H1 (cell line): Measurements from ENCODE around the gene COL20A1. TPM values are rescaled to one million over a fixed set of nuclear protein-coding genes. Genes with fewer than 3 reads are reported as not detected.

Source experiments
- CTCF ChIA-PET: fragments of 300-600 bp; sonication (Branson Sonifier 250); formaldehyde crosslinking; loops from one replicate; lab custom pipeline; 2021; ENCODE audit not compliant: partially characterized antibody; lab: Charles Lee
- POLR2A ChIA-PET: fragments of 300-600 bp; sonication (Branson Sonifier 250); formaldehyde crosslinking; loops from one replicate; lab custom pipeline; 2021; ENCODE audit warnings: inconsistent platforms; ENCODE audit not compliant: partially characterized antibody; lab: Charles Lee
- DNase-seq, 2 experiments: peaks; one replicate each; pipeline versions ENCODE4 v3.0.0 to v3.0.0-alpha.2; 2010 to 2022; ENCODE audit warnings: low spot score in 2 of 2, low read depth in 1 of 2, mixed read lengths in 1 of 2
- FAIRE-seq: peaks from 2 replicates; lab custom pipeline; 2011; peaks lifted over from hg19 to GRCh38; lab: Jason Lieb, UNC
- H2AFZ ChIP-seq: 2 replicates; pipeline ENCODE4 v1.8.1; 2012; ENCODE audit warnings: low read length, inconsistent platforms
- H2AK5ac ChIP-seq: 2 replicates; pipeline ENCODE4 v1.6.1; 2013; ENCODE audit warnings: low read depth, low read length
- H2BK120ac ChIP-seq: replicated peaks from 2 replicates; pipeline ENCODE3; 2013; ENCODE audit warnings: low read depth, low read length, inconsistent platforms
- H2BK12ac ChIP-seq: 2 replicates; pipeline ENCODE4 v1.6.1; 2013; ENCODE audit warnings: low read depth, low read length
- H2BK15ac ChIP-seq: 2 replicates; pipeline ENCODE4 v1.6.1; 2013; ENCODE audit warnings: low read length
- H2BK20ac ChIP-seq: 2 replicates; pipeline ENCODE4 v1.6.1; 2013; ENCODE audit warnings: low read length
- H2BK5ac ChIP-seq: 2 replicates; pipeline ENCODE4 v1.6.1; 2013; ENCODE audit warnings: low read depth, low read length
- H3K14ac ChIP-seq: 2 replicates; pipeline ENCODE4 v1.6.1; 2013; ENCODE audit warnings: inconsistent platforms; ENCODE audit not compliant: insufficient read length
- H3K18ac ChIP-seq: 2 replicates; pipeline ENCODE4 v1.6.1; 2013; ENCODE audit warnings: low read length; ENCODE audit errors: extremely low read depth
- H3K23ac ChIP-seq: 2 replicates; pipeline ENCODE4 v1.6.1; 2013; ENCODE audit warnings: inconsistent platforms; ENCODE audit not compliant: insufficient read length
- H3K23me2 ChIP-seq: 2 replicates; pipeline ENCODE4 v1.6.1; 2013; ENCODE audit warnings: low read depth, low read length
- H3K27ac ChIP-seq: 2 replicates; pipeline ENCODE4 v1.6.1; 2011; ENCODE audit warnings: low read depth, low read length, inconsistent platforms
- H3K27me3 ChIP-seq, 4 experiments: replicated peaks in 1 of 4; 1 replicate in 1 of 4; 2 replicates in 3 of 4; pipeline versions ENCODE4 v1.6.1 to v1.8.1; 2011 to 2013; ENCODE audit warnings: low read length in 3 of 4, mild to moderate bottlenecking in 3 of 4, inconsistent platforms in 2 of 4, mixed read lengths in 2 of 4, moderate library complexity in 1 of 4; ENCODE audit not compliant: control insufficient read depth in 3 of 4, insufficient read depth in 3 of 4; ENCODE audit errors: extremely low read depth in 1 of 4
- H3K36me3 ChIP-seq, 4 experiments: 2 replicates each; pipeline versions ENCODE4 v1.6.1 to v1.8.1; 2011 to 2013; ENCODE audit warnings: mild to moderate bottlenecking in 4 of 4, low read length in 3 of 4, moderate library complexity in 2 of 4, control low read depth in 1 of 4, inconsistent platforms in 1 of 4; ENCODE audit not compliant: insufficient read depth in 4 of 4, control insufficient read depth in 2 of 4
- H3K4ac ChIP-seq: replicated peaks from 2 replicates; pipeline ENCODE3; 2013; ENCODE audit warnings: low read length, low read depth, mixed read lengths, inconsistent platforms; ENCODE audit not compliant: insufficient read length
- H3K4me1 ChIP-seq, 4 experiments: replicated peaks in 1 of 4; 1 replicate in 1 of 4; 2 replicates in 3 of 4; pipeline versions ENCODE4 v1.6.1 to v1.8.1; 2011 to 2013; ENCODE audit warnings: low read length in 3 of 4, inconsistent platforms in 2 of 4, mixed read lengths in 1 of 4; ENCODE audit not compliant: insufficient read depth in 4 of 4, control insufficient read depth in 3 of 4
- H3K4me2 ChIP-seq, 2 experiments: 2 replicates each; pipeline versions ENCODE4 v1.6.1 to v1.8.1; 2011 to 2013; ENCODE audit warnings: low read depth in 2 of 2, low read length in 2 of 2, control low read depth in 1 of 2, inconsistent platforms in 1 of 2, mild to moderate bottlenecking in 1 of 2; ENCODE audit not compliant: insufficient read depth in 1 of 2
- H3K4me3 ChIP-seq, 4 experiments: fragments of 200-600, 300-600 bp in 1 of 4; sonication (generic), shearing (Covaris generic), sonication (Bioruptor Twin) in 1 of 4; 2 replicates each; pipeline versions ENCODE4 v1.5.1 to v1.8.1; 2011 to 2016; ENCODE audit warnings: low read length in 4 of 4, low read depth in 3 of 4, control low read depth in 2 of 4, inconsistent platforms in 2 of 4, mild to moderate bottlenecking in 2 of 4, mixed read lengths in 1 of 4, moderate library complexity in 1 of 4; ENCODE audit not compliant: insufficient read depth in 2 of 4; ENCODE audit errors: extremely low read depth in 1 of 4
- H3K56ac ChIP-seq: replicated peaks from 2 replicates; pipeline ENCODE3; 2013; ENCODE audit warnings: low read depth, mild to moderate bottlenecking, mixed read lengths, low read length, inconsistent platforms; ENCODE audit not compliant: insufficient read length
- H3K79me1 ChIP-seq: 2 replicates; pipeline ENCODE4 v1.6.1; 2013; ENCODE audit warnings: low read depth, low read length, control low read depth
- H3K79me2 ChIP-seq, 2 experiments: 2 replicates each; pipeline versions ENCODE4 v1.6.1 to v1.8.1; 2012 to 2013; ENCODE audit warnings: low read length in 2 of 2, mild to moderate bottlenecking in 2 of 2, inconsistent platforms in 1 of 2; ENCODE audit not compliant: insufficient read depth in 2 of 2, control insufficient read depth in 1 of 2
- H3K9ac ChIP-seq, 4 experiments: replicated peaks in 1 of 4; 1 replicate in 1 of 4; 2 replicates in 3 of 4; pipeline versions ENCODE4 v1.6.1 to v1.8.1; 2011 to 2013; ENCODE audit warnings: low read depth in 3 of 4, low read length in 3 of 4, control low read depth in 2 of 4, mild to moderate bottlenecking in 2 of 4, moderate library complexity in 2 of 4, inconsistent platforms in 1 of 4; ENCODE audit errors: extremely low read depth in 1 of 4
- H3K9me3 ChIP-seq, 2 experiments: 2 replicates each; pipeline versions ENCODE4 v1.6.1 to v1.8.1; 2012 to 2013; ENCODE audit warnings: mild to moderate bottlenecking in 2 of 2, moderate library complexity in 2 of 2, control low read depth in 1 of 2, inconsistent platforms in 1 of 2, low read depth in 1 of 2, low read length in 1 of 2, mixed read lengths in 1 of 2; ENCODE audit not compliant: insufficient read depth in 2 of 2
- H4K20me1 ChIP-seq, 2 experiments: replicated peaks in 1 of 2; 2 replicates each; pipeline versions ENCODE3 to v1.8.1; 2011 to 2013; ENCODE audit warnings: inconsistent platforms in 2 of 2, low read length in 2 of 2, mild to moderate bottlenecking in 1 of 2; ENCODE audit not compliant: insufficient read depth in 2 of 2, control insufficient read depth in 1 of 2
- H4K5ac ChIP-seq: 2 replicates; pipeline ENCODE4 v1.6.1; 2013; ENCODE audit warnings: low read length, low read depth, mixed read lengths, inconsistent platforms; ENCODE audit not compliant: insufficient read length
- H4K8ac ChIP-seq: 2 replicates; pipeline ENCODE4 v1.8.0; 2013; ENCODE audit warnings: mild to moderate bottlenecking, moderate library complexity, low read length, inconsistent platforms; ENCODE audit not compliant: insufficient read depth; ENCODE audit errors: extremely low read depth
- H4K91ac ChIP-seq: replicated peaks from 2 replicates; pipeline ENCODE3; 2013; ENCODE audit warnings: low read length, mixed read lengths, inconsistent platforms; ENCODE audit not compliant: insufficient read length
- BRCA1 ChIP-seq: IDR thresholded peaks from 2 replicates; pipeline ENCODE4 v1.6.1; 2012; ENCODE audit warnings: low read depth, low read length, improper control_type of control experiment
- EP300 ChIP-seq, 2 experiments: IDR thresholded peaks; 1 replicate in 1 of 2; 2 replicates in 1 of 2; pipeline ENCODE4 v1.6.1; 2011 to 2012; ENCODE audit warnings: low read depth in 2 of 2, low read length in 2 of 2, mild to moderate bottlenecking in 2 of 2, borderline replicate concordance in 1 of 2, inconsistent platforms in 1 of 2, moderate library complexity in 1 of 2
- JUN ChIP-seq: IDR thresholded peaks from 2 replicates; pipeline ENCODE4 v1.6.1; 2011; ENCODE audit warnings: low read depth, mild to moderate bottlenecking, improper control_type of control experiment, low read length
- JUND ChIP-seq: IDR thresholded peaks from 2 replicates; pipeline ENCODE4 v1.6.1; 2011; ENCODE audit warnings: mild to moderate bottlenecking, improper control_type of control experiment, low read length
- POLR2AphosphoS5 ChIP-seq: IDR thresholded peaks from 2 replicates; pipeline ENCODE4 v1.6.1; 2011; ENCODE audit warnings: low read depth, low read length
- SP1 ChIP-seq: IDR thresholded peaks from 2 replicates; pipeline ENCODE4 v1.6.1; 2011; ENCODE audit warnings: low read depth, low read length
- TBP ChIP-seq: IDR thresholded peaks from 2 replicates; pipeline ENCODE4 v1.6.1; 2011; ENCODE audit warnings: low read depth, low read length, improper control_type of control experiment
- WGBS, 2 experiments: shearing (Covaris generic) in 1 of 2; methylation state at CpG; one replicate each; pipeline versions ENCODE4 v1.1.6 to v1.1.7; 2013 to 2015; ENCODE audit warnings: low lambda C conversion rate in 2 of 2, mixed read lengths in 2 of 2, inconsistent platforms in 1 of 2, low coverage in 1 of 2, missing lambda C conversion rate in 1 of 2; ENCODE audit not compliant: insufficient replicate concordance in 2 of 2, insufficient coverage in 1 of 2, insufficient read length in 1 of 2; ENCODE audit errors: extremely low coverage in 1 of 2, missing lambda C conversion rate in 1 of 2; 5-methylcytosine and 5-hydroxymethylcytosine counted together
- polyA plus RNA-seq, 7 experiments: library from polyadenylated mRNA; depleted of rRNA in 3 of 7; stranded (reverse) in 5 of 7; unstranded in 2 of 7; fragments of >200 nt in 5 of 7; fragments of 200-250 nt in 2 of 7; gene quantifications; 1 replicate in 5 of 7; 2 replicates in 1 of 7; 4 replicates in 1 of 7; pipeline versions ENCODE4 v1.2.1 to v1.2.3, GENCODE V29; 2011 to 2013; ENCODE audit warnings: missing spikeins in 2 of 7, mixed read lengths in 2 of 7
- total RNA-seq: library from RNA; stranded (reverse); fragmentation: NEBNext Ultra II Directional; extraction: Animal tissue kit (Norgen Biotek cat#: 25700); gene quantifications from 2 replicates; pipeline ENCODE4 v1.2.1, GENCODE V29; 2021
- TF ChIP-seq, protein P1 (sequence below): IDR thresholded peaks from 2 replicates; pipeline ENCODE4 v1.6.1; 2012; ENCODE audit warnings: inconsistent platforms

Gene COL20A1
- total and polyA plus RNA-seq, 2 of the 8 experiments (the other 6 are each of a cell fraction or from before 2014, with no cell fraction given) = 0.19 to 0.21 TPM

DNA sequence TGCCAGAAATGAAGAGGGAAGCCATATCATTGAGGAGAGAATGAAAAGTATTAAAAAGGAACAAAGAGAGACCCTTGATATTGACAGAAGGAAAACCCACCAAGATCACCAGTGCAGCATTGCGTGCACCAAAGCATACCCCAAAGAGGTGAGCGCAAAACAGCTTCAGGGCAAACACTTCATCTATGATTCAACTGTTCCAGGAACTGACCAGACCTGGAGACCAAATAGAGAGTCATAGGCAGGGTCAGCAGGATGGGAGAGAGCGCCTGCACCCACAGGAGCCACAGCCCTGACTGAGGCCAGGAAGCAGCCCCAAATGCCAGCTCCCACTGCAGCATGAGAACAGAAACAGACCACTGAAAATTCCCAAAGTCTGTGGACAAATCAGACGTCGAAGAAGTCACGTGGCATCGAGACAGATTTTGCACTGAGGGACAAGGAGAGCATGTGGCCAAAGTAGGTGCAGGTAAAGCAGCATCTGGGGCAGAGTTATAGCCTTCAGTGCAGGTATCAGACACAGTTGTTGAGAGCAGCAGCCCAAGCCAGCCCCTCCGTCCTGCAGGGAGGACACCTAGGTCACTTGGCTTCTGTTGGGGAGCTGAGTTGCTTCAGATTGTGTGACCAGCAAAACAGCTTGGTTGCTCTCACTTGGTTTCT, 38.9 kb downstream of the COL20A1 start:
- Histone ChIP-seq H2BK15ac (no peak overlapping the region), H4K5ac (no peak overlapping the region), H3K79me1 (0 out of 2 replicates have a peak, but pooled peaks cover 2% of the 10 kb centered on the region), H3K9ac (no peak overlapping the region), H3K18ac (no peak overlapping the region), H3K27me3 (peaks cover 0 to 3% (median 0%) of the 10 kb centered on the region in 4 experiments; a peak in 1 of 7 replicates), H2BK20ac (no peak overlapping the region), H3K79me2 (no peaks in the 10 kb centered on the region), H2BK5ac (no peak overlapping the region), H3K4me1 (peaks cover 0 to 5% (median 1%) of the 10 kb centered on the region in 4 experiments; a peak in 3 of 7 replicates), H2BK120ac (no peak overlapping the region), H4K91ac (no peak overlapping the region), H3K4ac (no peak overlapping the region), H3K9me3 (peaks cover 10 to 20% of the 10 kb centered on the region in 2 experiments), H3K4me3 (no peak overlapping the region), H3K56ac (no peak overlapping the region), H2AK5ac (no peak overlapping the region), H3K4me2 (no peak overlapping the region), H4K8ac (no peak overlapping the region), H2BK12ac (no peak overlapping the region), H3K14ac (no peak overlapping the region), H4K20me1 (peaks cover 0 to 3% of the 10 kb centered on the region in 2 experiments), H2AFZ (no peak overlapping the region), H3K27ac (no peak overlapping the region), H3K23ac (no peak overlapping the region), H3K36me3 (no peaks in the 10 kb centered on the region), H3K23me2 (no peaks in the 10 kb centered on the region)
- CTCF ChIA-PET = interaction anchor here (1.3 to 3.5 kb wide), 4 partner anchors 22 to 109 kb away, joined by 4 to 10 read pairs (median 6); no protein-coding TSS in a partner anchor
- no peak for DNase-seq
- WGBS, 2 experiments = 92% methylated on average over 8 of the region's 8 CpGs; no CpG with 5 or more reads in 1 of the 2 experiments
- POLR2A ChIA-PET = interaction anchor here (1.2 kb wide), 1 partner anchor 10 kb away, joined by 3 read pairs; no protein-coding TSS in a partner anchor
- TF ChIP-seq POLR2AphosphoS5 (no peak), SP1 (no peak), JUND (no peak), BRCA1 (no peak), JUN (no peak), TBP (no peak), EP300 (IDR thresholded peaks at IDR 0.05; ENCODE audit: borderline replicate concordance in 1 of 2, low read depth in 2 of 2, low read length in 2 of 2) (no peak)
- TF ChIP-seq, protein P1, sequence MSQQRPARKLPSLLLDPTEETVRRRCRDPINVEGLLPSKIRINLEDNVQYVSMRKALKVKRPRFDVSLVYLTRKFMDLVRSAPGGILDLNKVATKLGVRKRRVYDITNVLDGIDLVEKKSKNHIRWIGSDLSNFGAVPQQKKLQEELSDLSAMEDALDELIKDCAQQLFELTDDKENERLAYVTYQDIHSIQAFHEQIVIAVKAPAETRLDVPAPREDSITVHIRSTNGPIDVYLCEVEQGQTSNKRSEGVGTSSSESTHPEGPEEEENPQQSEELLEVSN = no peak
- no peak for FAIRE-seq
